Common myeloid progenitor, CD34-positive (primary cell): ENCODE results near the gene CABP5.

ENCODE experiments used
- CTCF ChIA-PET: fragments of 350-600 bp; sonication (Branson Sonifier 250); formaldehyde crosslinking; loops from one replicate; lab custom pipeline; 2021; ENCODE audit warnings: antibody characterized with exemption; lab: Charles Lee
- POLR2A ChIA-PET: fragments of 350-600 bp; sonication (Branson Sonifier 250); formaldehyde crosslinking; loops from one replicate; lab custom pipeline; 2021; ENCODE audit warnings: antibody characterized with exemption; lab: Charles Lee
- DNase-seq, 3 donors: peaks; one replicate each; pipeline versions ENCODE4 v3.0.0 to v3.0.0-alpha.2; 2013
- H3K27ac ChIP-seq, 2 experiments: 1 replicate in 1 of 2; 2 replicates in 1 of 2; pipeline ENCODE4 v1.7.0; 2013; ENCODE audit warnings: inconsistent platforms in 2 of 2, low read length in 2 of 2, mild to moderate bottlenecking in 2 of 2, low read depth in 1 of 2, moderate library complexity in 1 of 2; ENCODE audit not compliant: severe bottlenecking in 2 of 2, insufficient read depth in 1 of 2, poor library complexity in 1 of 2
- H3K27me3 ChIP-seq, 5 experiments: replicated peaks in 2 of 5; 1 replicate in 3 of 5; 2 replicates in 2 of 5; pipeline versions ENCODE4 v1.6.1 to v1.7.0; 2013; ENCODE audit warnings: low read length in 4 of 5, mild to moderate bottlenecking in 2 of 5, moderate library complexity in 2 of 5, inconsistent platforms in 1 of 5; ENCODE audit not compliant: insufficient read depth in 5 of 5, control insufficient read depth in 4 of 5
- H3K36me3 ChIP-seq, 4 experiments: 1 replicate in 2 of 4; 2 replicates in 2 of 4; pipeline versions ENCODE4 v1.6.1 to v1.7.0; 2013; ENCODE audit warnings: low read length in 3 of 4, control low read depth in 1 of 4, mild to moderate bottlenecking in 1 of 4; ENCODE audit not compliant: control insufficient read depth in 4 of 4, insufficient read depth in 4 of 4
- H3K4me1 ChIP-seq, 4 experiments: 1 replicate in 3 of 4; 2 replicates in 1 of 4; pipeline versions ENCODE4 v1.6.1 to v1.7.1; 2013; ENCODE audit warnings: low read length in 3 of 4, mild to moderate bottlenecking in 3 of 4, control low read depth in 1 of 4, inconsistent platforms in 1 of 4, moderate library complexity in 1 of 4; ENCODE audit not compliant: control insufficient read depth in 4 of 4, insufficient read depth in 4 of 4; ENCODE audit errors: control extremely low read depth in 1 of 4
- H3K4me3 ChIP-seq, 7 experiments: 1 replicate in 4 of 7; 2 replicates in 3 of 7; pipeline versions ENCODE4 v1.5.1 to v1.7.0; 2013; ENCODE audit warnings: mild to moderate bottlenecking in 7 of 7, low read length in 6 of 7, moderate library complexity in 6 of 7, inconsistent platforms in 2 of 7, low read depth in 2 of 7, control low read depth in 1 of 7; ENCODE audit not compliant: insufficient read depth in 4 of 7, control insufficient read depth in 1 of 7; ENCODE audit errors: extremely low read depth in 1 of 7
- H3K9me3 ChIP-seq, 5 experiments: 1 replicate in 4 of 5; 2 replicates in 1 of 5; pipeline versions ENCODE4 v1.6.1 to v1.7.1; 2013; ENCODE audit warnings: low read length in 4 of 5, mild to moderate bottlenecking in 2 of 5, inconsistent platforms in 1 of 5, low read depth in 1 of 5, moderate library complexity in 1 of 5; ENCODE audit not compliant: control insufficient read depth in 4 of 5, insufficient read depth in 2 of 5; ENCODE audit errors: control extremely low read depth in 1 of 5
- WGBS: methylation state at CpG from one replicate; pipeline ENCODE4 v1.1.5; 2013; ENCODE audit not compliant: insufficient coverage; 5-methylcytosine and 5-hydroxymethylcytosine counted together

The CABP5 gene

DNA sequence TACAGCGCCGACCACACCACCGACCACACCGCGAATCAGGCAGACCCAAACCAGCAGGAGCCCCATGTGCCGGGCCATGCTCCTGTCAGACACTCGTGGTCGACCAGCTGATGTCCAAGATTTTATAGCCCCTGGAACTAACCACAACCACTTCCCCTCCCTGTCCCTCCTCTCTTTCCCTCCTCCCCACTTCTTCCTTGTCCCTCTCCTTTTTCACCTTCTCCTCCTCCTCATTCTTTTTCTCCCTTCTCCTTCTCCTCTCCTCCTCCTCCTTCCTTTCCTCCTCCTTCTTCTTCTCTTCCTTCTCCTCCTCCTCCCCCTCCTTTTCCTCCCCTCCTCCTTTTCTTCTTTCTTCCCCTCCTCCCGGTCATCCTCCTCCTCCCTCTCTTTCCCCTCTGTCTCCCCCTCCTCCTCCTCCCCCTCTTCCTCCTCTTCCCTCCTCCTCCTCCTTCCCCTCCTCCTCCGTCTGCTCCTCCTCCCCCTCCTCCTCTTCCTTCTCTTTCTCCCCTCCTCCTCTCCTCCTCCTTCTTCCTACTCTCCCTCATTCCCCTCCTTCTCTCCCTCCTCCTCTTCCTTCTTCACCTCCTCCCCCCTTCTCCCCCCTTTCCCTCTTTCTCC, 52.6 kb downstream of the CABP5 start:
- H3K27ac ChIP-seq = no peak overlapping the region
- peaks cover 2 to 44% (median 4%) of the 10 kb centered on the region in 5 experiments for H3K27me3 ChIP-seq
- 44% methylated on average over 10 of the region's 10 CpGs for WGBS
- POLR2A ChIA-PET = no interaction called here
- CTCF ChIA-PET = no interaction called here
- no peaks in the 10 kb centered on the region for H3K4me1 ChIP-seq
- no peak overlapping the region for H3K4me3 ChIP-seq
- no peak for DNase-seq
- H3K36me3 ChIP-seq = no peaks in the 10 kb centered on the region
- no peaks in the 10 kb centered on the region for H3K9me3 ChIP-seq
